ENCODE measurements around the gene SECISBP2L.

SECISBP2L gene

DNA sequence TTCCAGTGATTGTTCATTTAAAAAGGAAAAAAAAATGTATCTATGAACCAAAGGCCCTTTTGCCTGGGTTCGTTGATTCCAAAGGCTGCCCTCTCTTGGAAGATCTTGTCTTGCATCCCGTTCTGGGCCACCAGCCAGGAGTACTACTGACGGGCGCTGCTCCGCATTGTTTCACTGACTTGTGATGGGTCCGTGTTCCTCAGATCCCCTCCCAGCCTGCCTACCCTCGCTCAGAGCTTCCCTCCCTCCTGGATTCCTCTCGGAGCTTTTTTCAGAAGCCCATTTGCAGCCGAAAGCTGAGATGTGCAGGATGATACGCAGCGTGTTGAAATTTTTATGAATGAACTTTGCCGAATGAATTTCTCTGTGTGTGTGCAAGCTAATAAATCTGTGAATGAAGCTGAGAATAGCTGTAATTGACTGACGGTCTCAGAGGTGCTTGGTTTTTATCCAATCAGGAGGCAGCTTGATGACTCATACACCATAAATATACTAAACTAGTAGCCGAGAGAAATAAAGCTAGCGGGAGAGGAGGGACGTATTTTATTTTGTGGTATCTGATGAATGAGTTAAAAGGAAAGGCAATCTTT lies 82.6 kb downstream of the SECISBP2L start, which contains the start of gene SHC4:
Gene SHC4 (minus strand): TSS at position 396 of the 590 bp plus-strand sequence. CDS start 904 bp downstream, outside the sequence.
- no peak for DNase-seq

DNA sequence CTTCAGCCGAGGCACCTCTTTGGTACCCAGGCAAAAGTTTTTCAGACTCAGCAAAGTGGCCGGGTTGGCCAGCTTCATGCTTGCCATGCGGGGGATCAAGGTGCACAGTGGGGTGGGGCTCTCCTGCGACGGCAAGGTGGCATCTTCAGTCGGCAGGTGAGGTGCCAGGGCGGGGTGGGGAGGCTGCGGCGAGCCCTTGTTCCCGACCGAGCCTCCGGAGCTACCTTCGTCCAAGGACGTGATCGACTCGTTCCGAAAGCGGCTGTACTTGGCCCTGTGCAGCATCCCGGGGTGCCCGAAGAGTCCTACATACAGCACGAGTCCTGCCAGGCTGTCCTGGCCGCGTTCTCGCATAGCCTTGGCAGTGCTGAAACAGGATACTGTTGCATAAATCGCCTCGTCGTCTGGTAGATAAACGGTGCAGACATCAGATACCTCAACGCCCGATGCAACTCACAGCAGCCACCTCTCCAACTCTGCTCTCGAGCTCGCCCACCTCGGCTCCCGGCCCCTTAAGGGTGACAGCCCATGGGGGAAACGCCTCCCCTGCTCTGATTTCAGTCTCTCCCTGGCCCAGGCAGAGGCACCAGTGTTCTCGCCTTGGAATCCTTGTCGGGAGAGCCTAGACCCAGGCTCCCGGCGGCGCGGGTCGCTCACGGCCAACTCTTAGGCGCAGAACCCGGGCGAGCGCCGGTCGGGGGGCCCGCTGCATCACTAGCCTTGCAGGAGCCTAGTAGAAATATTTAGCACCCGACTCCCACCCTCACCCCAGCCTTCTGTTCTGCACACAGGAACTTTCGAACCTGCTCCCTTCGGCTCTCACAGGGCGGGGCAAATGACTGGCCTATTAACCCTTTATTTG lies 83.4 kb downstream of the SECISBP2L start:
- DNase-seq = no peak

DNA sequence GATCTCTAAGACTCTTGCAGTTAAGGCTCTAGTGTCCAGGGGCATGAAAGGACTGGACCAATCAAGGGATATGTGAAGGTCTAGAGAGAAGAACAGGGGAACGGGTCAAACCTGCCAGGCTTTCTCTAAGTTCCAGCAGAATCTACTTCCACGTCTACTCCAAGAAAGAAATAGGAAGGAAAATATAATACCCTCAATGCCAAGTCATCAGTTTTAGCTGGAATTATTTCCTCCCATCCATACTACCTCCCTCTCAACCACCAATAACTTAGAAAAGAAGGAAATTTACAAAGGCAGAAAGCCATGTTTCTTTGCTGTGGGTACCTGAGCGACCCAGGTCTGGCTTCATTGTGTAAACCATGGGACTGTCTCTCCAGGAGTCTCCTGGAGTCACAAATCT lies 90.3 kb downstream of the SECISBP2L start:
- DNase-seq = no peak

DNA sequence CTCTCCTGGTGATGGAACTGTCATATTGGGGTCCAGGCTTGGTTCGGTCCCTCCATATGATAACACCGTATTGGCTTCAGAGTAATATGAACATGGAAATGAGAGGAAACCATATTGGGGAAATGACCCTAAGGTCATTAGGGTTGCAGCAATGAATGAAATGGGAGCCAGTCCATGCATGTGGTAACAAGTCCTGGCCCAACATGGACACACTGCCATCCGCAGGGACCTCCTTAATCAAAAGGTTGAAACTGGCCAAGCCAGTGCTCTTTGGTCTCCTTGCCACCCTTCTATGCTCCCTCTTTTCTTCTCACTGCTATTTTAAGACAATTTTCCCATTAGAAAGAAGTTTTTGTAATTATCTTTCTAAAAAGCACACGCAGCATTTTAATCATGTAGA lies 90.9 kb downstream of the SECISBP2L start:
- no peak for DNase-seq

DNA sequence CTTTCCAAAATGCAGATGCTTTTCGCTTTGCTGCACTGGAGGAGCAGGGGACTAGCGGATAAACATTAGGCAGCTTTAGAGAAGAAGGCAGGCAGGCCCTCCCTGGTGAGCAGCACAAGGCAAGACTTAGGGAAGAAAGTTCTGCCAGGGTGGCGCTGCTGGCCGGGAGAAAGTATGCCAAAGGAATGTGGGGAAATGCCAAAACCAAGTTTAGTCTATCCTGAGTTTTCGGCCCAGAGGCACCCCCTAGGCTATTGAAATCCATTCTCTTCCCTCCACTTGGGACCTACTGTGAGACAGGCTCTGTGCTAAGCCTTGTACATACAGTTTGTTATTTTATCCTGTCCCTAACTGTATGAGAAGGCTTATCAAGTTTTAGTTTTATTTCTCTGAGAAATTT lies 91.7 kb downstream of the SECISBP2L start:
- DNase-seq = no peak

DNA sequence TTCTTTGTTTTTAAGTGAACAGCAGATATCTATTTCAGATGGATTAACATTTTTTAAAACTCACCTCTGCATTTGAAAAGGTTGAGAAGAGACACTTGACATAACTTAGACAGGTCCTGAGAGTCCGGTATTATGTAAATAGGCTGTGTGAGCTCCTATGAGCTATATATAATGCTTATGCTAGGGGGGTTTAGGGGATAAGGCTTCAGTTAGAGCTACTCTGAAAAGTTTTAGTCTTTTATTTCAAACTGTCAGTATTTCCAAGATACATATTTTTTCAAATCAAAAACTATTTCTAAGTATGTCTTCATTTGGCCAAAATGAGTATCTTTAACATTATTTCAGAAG lies 99.4 kb downstream of the SECISBP2L start:
- no peak for DNase-seq

DNA sequence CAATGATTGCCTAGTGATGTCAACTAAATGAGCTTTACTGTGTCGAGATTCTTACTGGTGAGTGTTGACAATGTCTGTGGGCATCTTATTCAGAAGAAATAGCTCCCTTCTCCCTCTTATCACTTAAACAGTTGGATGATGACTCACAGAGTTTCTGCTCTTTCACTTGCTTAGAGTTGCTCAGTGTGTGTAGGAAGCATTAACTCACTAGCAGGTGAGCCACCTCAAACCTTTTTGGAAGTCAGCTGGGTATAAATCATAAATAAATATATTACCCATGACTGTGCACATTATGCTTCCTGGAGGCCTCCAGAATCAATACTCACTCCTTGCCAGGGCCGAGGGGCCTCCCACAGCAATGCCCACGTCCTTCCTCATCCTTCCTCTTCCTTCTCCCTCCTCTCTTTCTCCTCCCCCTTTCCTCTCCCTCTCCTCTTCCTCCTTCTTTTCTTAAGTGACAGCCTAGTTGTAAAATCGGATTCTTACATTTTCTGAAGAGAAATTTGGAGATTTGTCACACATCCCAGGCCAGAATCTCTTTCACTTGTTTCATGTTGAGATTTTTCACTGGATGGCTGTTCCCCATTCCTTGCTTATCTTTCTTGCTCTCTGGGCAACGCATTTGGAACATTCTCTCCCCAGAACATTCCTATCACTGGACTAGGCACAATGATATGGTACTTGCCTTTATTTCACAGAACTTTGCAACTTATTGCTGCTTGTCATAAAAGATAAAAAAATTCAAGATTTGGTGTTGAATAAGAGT lies 100.0 kb downstream of the SECISBP2L start:
- no peak for DNase-seq

DNA sequence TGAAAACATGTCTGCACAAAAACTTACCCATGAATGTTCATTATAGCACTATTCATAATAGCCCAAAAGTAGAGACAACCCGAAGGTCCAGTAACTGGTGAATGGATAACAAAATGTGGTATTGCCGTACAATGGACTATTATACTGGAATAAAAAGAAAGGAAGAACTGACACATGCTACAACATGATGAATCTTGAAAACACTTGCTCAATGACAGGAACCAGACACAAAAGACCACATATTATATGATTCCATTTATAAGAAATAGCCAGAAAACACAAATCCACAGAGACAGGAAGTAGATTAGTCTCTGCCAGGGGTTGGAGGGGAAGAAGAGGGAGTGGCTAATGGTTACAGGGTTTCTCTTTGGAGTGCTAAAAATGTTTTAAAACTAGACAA lies 100.9 kb downstream of the SECISBP2L start:
- no peak for DNase-seq

DNA sequence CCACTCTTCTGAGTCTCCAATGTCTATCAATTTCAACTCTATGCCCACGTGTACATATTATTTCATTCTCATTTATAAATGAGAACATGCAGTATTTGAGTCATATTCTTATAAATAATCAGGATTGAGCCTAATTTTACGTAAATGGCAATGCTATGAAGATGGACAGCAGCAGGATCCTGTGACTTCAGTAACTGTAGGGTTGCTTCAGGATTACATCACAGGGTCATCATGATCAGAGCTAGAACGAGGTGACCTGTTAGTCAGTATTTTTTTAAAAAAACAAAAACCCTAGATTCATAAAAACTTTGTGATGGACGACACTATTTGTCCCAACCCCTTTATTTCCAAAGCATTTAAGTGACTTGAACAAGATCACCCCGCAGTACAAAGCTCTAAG lies 104.3 kb downstream of the SECISBP2L start:
- no peak for DNase-seq

DNA sequence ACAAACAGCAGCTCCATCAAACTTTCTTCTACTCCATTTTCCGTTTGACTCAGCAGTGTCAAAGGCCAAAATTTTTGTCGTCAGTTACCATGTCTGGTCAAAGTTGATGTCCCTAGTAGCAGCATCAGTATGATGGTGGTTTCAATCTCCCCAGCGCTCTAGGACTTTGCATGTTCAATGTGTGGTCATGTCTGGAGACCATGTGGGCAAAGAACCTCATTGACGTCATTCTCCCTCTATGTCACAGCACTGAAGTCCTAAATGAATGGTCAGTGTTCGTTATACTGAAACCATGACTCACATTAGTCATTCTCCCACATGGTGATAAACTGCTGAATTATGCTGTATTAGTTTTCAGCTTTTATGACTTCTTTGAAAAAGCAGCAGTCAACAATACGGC lies 105.7 kb downstream of the SECISBP2L start:
- no peak for DNase-seq

DNA sequence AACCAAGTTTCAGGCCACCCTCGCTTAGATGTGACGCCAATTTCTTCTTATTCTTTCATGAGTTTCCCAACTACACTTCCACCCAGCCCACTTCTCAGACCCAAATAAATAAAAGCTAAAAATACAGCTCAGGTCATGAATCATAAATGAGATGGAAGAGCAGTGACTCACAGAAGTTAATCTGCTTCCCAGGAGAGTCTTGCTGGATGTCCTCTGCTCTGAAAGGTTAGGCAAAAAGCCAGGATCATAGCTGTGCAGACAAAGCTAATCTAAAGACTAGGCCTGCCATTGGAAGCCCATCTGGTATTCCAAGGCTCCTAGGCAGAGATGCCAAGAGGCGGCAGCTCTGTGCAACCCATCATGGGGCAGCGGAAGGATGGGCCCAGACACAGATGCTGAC lies 106.6 kb downstream of the SECISBP2L start:
- no peak for DNase-seq

Data from bone marrow (tissue), 2 donors.